HG03103 (cell line): ENCODE results near the gene ZP4.

ENCODE experiments used
- ATAC-seq: cut with Tn5 transposase; IDR thresholded peaks from one replicate; pipeline ENCODE4 v1.9.1; 2021; ENCODE audit warnings: low read depth; ENCODE audit not compliant: unreplicated experiment

Gene ZP4

DNA sequence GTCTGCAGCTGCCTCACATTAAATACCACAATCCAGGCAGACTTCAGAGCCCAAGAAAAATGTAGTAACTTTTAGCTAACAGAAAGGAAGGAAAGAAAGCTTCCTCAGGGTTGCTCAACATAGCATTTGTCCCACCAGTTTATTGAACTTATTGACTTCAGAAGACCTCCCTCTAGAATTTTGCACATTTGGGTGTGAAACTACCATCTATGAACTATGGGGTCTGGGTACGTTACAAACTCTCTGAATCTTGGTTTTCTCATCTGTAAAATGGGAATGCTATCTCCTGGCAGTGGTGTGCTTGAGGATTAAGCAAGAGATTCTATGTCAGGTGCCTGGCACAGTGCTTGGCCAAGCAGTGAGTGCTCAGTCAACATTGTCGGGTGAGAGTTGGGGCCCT is at the start of gene ZP4:
Gene ZP4, minus strand, starts transcription at position 101 of the 400 bp plus-strand sequence. CDS start 287 bp downstream, outside the sequence.
- ATAC-seq, result no peak

DNA sequence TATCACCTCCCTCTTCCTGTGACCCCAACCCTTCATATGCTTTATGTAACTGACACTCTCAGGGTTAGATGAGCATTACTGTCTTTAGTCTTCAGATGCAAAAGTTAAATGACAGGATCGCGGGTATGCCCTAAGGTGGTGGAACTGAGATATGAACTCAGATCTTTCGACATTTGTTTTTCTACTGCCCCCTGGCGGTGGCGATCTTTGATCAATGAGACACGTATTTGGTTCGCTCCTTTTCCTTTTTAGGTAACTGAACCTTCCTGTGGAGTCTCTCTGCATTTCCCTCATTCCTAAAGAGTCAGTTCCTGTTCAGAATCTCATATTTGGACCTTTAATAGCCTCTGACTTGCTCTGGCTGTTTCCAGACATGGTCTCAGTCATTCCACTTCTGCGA is 47.8 kb upstream of the ZP4 start:
- no peak for ATAC-seq

DNA sequence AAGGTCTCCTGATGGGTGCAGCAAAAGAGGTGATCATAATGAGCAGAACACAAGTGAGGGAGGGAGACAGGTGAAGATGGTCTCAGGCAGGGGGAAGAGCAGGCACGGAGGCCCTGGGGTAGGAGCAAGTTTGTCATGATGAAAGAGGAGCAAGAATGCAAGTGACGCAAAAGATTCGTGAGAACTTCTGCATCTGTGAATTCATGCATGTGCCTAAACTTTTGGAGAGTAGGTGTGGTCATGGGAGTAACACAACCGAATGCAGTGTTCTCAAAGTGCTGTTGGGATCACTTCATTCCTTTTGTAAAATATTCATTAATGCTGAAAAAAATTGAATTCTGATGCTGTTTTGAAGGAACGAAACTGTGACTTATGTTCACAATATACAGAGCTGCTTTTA is 47.3 kb upstream of the ZP4 start:
- ATAC-seq, result no peak

DNA sequence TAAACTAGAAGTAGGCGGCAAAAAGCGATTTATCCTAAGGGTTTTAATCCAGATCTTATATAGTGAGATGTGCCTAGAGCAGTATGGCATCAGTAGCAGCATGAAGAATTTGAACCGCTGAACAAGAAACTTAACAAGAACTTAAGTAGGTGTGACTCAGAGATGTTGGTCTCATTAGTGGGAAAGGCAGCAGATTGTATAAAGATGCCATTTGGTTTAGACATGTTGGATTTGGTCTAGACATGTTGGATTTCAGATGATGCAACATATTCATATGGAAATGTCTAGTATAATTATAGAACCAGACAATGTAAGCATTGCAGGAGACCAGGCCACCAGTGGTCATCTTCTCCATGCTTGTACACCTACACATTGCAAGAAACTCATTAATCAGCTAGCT is 42.1 kb upstream of the ZP4 start:
- ATAC-seq, result no peak

DNA sequence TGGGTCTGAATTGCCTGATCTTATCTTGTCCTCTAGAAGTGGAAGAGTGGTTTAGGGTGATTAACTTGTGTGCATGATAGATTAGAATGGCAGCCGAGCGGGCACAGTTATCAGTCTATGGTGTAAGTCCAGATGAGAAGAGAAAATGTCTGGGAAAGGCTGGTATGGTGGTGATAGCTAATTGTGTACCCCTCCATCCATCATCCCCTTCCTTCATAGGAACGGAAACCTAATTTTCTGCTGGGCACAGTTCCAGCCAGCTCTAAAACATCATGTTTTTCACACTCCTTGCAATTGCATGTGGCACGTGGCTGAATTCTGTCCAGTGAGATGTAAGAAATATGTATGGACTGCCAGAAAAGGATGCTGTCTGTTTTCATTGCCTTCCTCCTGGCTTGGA is 40.9 kb upstream of the ZP4 start:
- no peak for ATAC-seq

DNA sequence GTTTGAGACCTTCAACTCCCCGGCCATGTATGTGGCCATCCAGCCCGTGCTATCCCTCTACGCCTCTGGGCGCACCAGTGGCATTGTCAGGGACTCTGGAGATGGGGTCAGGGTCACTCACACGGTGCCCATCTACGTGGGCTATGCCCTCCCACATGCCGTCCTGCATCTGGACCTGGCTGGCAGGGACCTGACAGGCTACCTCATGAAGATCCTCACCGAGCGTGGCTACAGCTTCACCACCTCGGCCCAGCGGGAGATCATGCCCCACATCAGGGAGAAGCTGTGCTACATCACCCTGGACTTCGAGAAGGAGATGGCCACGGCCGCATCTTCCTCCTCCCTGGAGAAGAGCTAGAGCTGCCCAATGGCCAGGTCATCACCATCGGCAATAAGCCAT is 36.5 kb upstream of the ZP4 start:
- no peak for ATAC-seq

DNA sequence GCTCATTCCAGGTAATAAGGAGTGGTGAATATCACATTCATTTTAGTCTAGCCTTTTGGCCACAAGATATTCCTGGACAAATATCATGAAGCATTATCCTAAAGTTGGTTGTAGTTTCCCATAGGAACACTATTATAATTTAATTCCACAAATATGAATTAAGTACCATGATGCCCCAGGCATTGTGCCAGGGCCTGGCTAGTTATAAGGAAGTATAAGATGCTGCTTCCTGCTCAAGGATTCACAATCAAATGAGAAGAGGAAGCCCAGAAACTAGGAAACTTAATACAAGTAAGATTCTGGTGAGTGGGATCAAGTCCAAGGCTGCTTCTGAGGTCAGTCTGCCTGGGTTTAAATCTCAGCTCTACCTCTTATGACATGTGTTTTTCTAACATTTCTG is 30.6 kb upstream of the ZP4 start:
- no peak for ATAC-seq

GRCh38 chr1:237913345-237913744 is 22.6 kb upstream of the ZP4 start:
- no peak for ATAC-seq

GRCh38 chr1:237911911-237912310 is 21.2 kb upstream of the ZP4 start:
- no peak for ATAC-seq

- no peak for ATAC-seq
These were observed 20.1 kb upstream of the ZP4 start for GRCh38 chr1:237910834-237911233.

DNA sequence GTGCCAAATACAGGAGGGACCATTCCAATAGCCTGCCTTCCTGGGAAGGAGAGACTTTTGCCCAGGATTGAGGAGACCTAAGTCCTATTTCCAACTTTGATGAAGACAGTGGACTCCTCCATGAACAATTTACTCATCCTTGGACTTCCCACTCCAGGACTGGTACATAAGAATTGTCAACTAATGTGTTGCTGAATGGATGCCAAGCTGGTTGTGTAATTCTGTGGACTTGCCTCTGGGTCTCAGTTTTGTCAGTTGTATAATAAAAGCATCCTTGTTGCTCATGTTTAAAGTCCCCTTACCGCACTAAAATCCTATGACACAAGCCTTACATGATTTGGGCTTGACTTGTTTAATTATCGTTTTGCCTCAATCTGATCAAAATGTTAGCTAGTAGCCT is 13.2 kb upstream of the ZP4 start:
- ATAC-seq, result no peak

GRCh38 chr1:237902960-237903743 is 12.4 kb upstream of the ZP4 start:
- no peak for ATAC-seq

GRCh38 chr1:237901299-237901934 is 10.7 kb upstream of the ZP4 start:
- peak; percentile 58 for ATAC-seq

GRCh38 chr1:237895630-237896029 is 4.9 kb upstream of the ZP4 start:
- ATAC-seq, result no peak

DNA sequence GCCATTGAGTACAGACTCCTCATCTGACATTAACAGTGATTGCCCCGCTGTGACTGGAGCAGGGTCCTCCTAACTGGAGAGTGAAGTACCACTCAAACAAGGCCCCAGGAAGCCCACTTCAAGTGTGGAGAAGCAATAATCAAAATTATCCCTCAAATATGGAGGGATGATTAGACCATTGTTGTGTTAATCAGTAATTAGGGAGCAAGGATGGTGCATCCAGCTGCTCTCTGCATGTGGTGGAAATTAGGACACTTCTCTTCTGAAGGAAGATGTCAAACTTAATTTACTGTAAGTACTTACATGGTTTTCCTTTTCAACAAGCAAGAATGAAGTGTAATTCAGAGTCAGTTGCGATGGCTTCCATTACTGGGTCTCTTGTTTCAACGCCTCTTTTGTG is 3.4 kb upstream of the ZP4 start:
- no peak for ATAC-seq

- no peak for ATAC-seq
These were observed 1.3 kb upstream of the ZP4 start for GRCh38 chr1:237891979-237892378.

GRCh38 chr1:237891266-237891665 is 544 bp upstream of the ZP4 start:
- no peak for ATAC-seq

DNA sequence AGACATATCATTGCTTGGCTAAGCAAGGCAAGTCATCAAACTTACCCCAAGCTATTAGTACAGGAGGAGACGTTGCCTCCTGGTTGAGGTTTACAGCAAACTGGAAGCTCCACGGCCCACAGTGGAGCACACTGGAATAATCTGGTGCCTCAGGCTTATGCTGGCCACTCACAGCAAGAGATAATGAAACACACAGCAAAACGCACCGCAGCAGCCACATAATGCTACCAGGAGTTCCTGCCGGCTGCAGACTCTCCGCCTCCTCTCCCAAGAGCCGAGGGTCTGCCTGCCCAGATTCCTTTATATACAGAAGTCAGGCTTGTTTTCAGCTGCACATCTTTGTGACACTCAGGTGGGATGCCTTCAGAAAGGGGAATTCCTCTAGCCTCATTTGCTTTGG is 306 bp downstream of the ZP4 start:
- no peak for ATAC-seq

- ATAC-seq, result no peak
These were observed 2.6 kb downstream of the ZP4 start for GRCh38 chr1:237888143-237888542.

DNA sequence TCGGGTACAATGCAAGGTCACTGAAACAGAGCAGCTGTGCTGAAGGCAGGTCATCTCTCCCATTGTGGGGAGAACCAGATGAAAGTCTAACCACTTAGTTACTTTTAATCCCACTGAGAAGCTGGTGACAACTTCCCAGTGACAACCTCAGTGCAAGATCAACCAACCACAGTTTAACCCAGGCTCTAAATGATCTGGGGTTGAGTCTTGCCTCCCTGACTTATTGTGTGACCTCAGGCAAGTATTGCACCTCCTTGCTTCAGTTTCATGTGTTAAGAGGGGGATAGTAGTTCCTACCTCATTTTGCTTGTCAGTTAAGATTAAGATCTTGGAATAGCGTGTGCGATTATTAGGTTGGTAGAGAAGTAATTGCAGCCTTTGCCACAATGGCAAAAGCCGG is 3.2 kb downstream of the ZP4 start:
- no peak for ATAC-seq

DNA sequence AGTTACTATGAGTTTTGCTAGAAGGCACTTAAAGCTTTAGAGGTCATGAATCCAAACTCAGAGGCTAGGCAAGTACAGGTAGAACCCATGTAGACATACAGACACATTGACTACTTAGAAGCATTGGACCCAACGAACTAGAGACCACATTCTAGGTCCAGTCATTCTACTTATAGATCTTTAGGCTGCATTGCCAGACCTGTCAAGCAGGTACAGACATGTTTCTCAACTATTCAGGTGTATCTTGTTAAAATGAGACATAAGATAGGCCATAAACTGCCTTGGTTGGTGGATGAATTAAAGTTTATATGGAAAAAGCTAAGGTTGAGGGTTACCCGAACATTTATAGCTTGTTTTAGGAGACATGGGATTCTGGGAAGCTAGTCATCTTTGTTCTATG is 6.5 kb downstream of the ZP4 start:
- ATAC-seq, result no peak

- ATAC-seq, result no peak
These were observed 11.5 kb downstream of the ZP4 start for GRCh38 chr1:237879195-237879594.
